PC-3 (cell line): ENCODE data around the gene GTPBP1.

Experiments used
- CTCF ChIP-seq: fragments of 300-600 bp; sonication (generic); conservative IDR thresholded peaks from 2 replicates; pipeline ENCODE4 v1.5.1; 2017; ENCODE audit warnings: antibody characterized with exemption, low read depth, mild to moderate bottlenecking, low read length
- EZH2 ChIP-seq: fragments of 300-600 bp; sonication (generic); IDR thresholded peaks from one replicate; pipeline ENCODE4 v1.6.1; 2017; ENCODE audit warnings: antibody characterized with exemption, mild to moderate bottlenecking, low read length; ENCODE audit not compliant: unreplicated experiment
- EZH2phosphoT487 ChIP-seq: fragments of 300-600 bp; sonication (generic); IDR thresholded peaks from 2 replicates; pipeline ENCODE4 v1.6.1; 2018; ENCODE audit warnings: mild to moderate bottlenecking, antibody characterized with exemption, low read length, borderline replicate concordance

GRCh38 chr22:38742176-38742942 is 36.6 kb downstream of the GTPBP1 start:
- no peak for TF ChIP-seq CTCF
- no peak for TF ChIP-seq EZH2phosphoT487
- no peak for TF ChIP-seq EZH2
